Activated T-cell treated with anti-CD3 and anti-CD28 coated beads, Interleukin-2, amount 50 U/mL, for 1 hour (primary cell): ENCODE results near the gene AMOTL2.

ENCODE experiments used
- DNase-seq: peaks from one replicate; pipeline ENCODE4 v3.0.0-alpha.2; 2020

Gene AMOTL2

DNA sequence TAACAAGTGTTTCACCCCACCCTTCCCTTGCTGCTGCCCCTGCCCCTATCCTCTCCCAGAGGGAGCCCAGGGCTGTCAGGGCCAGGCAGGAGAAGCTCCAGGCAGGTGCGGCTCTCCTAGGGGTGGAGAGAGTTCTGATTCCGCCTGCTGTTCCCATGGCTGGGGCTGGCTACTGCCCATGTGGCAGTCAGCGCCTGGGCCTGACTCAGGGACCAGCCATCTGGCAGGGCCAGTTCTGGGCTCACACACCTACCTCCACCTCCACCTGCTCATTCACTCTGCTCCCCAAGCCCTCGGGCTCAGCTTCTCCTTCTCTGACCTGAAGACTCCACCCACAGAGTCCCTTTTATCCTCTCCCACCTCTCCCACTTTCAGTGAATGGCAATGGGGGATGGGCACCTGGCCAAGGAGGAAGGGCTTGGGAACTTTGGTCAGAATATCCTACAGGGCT lies 23.4 kb downstream of the AMOTL2 start:
- no peak for DNase-seq

DNA sequence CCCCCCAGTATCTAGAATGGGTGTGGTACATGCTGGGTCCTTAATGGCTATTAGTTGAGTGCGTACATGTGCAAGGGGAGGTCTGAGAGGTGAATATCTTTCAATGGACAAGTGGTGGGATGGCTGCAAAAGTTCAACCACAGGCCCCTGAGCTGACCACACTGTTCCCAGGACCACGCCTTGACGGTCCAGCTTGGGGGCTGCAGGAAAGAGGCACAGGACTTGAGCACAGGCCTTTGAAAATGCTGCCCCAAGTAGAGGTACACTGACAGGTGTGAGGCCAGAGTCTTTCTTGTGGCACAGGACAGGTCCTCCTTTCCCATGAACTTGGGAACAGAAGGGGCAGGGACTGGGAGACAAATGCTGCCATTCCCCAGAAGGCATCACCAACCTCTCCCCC lies 24.0 kb downstream of the AMOTL2 start:
- no peak for DNase-seq

DNA sequence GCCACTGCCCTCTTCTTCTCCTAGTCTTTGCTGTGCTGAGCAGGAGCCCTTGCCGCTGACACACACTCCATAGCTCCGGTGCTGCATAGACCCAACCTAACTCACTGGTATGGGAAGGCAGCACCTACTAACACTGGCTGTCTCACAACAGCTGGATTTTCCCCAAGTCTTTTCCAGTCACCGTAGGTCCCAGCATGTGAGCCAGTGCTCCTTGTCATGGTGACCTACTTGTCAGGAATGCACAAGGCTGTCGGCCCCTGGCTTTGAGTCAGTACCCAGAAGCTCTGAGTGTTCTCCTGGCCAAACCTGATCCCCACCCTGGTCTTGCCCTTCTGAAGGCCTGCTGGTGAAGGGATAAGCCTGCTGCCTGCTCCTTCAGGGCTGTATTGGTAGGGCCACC lies 25.7 kb downstream of the AMOTL2 start:
- no peak for DNase-seq

DNA sequence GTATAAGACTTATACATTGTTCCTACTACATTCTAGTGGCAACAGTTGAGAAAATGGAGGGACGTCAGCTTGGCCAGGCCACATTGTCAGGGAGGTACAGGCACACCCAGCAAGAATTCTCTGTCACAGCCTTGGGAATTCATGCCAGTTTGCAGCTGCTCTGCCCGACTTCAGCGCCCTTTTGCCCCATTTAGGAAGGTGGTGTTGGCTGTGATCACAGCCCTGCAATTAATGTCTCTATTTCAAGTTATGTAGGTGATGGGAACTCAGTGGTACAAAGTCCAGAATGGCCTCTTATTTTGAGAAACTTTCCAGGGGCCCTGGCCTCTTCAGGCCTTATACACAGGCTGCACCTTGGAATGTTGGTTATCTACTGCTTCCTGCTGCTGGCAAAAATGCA lies 26.7 kb downstream of the AMOTL2 start:
- no peak for DNase-seq

- no peak for DNase-seq
Measured at GRCh38 chr3:134346744-134347143, 27.5 kb downstream of the AMOTL2 start.

DNA sequence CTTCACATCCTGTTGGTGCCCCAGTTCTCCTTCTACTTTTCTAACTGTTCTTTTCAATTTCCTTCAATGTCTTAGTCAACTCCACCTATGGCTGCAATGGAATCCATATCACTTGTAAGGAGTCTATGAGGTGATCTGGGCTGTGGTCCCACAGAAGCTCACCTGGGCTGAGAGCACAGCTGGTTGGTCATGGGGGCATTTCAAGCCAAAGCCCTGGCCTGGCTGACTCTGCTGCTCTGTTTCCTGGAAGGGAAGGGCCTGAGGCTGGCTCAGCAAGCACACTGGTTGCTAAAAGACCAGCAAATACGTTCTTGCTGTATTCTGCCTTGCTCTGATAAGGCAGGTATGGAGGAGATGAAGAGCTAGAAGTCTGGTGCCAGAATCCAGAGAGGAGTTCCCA lies 29.0 kb downstream of the AMOTL2 start:
- DNase-seq: no peak

- DNase-seq: no peak
Measured at GRCh38 chr3:134344560-134344959, 29.7 kb downstream of the AMOTL2 start.

- DNase-seq: no peak
Measured at GRCh38 chr3:134342259-134342658, 32.0 kb downstream of the AMOTL2 start.

DNA sequence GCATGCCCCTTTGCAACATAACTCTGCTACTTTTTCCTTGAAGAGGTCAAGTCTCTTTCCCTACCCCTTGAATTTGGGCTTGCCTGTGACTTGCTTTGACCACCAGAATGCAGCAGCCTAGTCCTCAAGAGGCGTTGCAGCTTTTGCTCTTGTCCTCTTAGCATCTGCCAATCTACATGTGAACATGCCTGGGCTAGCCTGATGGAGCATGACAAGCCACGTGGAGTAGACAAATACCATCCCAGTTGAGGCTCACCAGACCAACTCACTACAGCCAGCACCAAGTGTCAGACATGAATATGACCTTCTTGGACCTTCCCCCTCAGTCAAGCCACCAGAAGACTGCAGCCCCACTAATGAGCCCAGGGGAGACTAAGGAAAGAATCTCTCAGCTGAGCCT lies 32.9 kb downstream of the AMOTL2 start:
- no peak for DNase-seq

GRCh38 chr3:134340982-134341365 lies 33.3 kb downstream of the AMOTL2 start:
- no peak for DNase-seq

- DNase-seq: no peak
Measured at GRCh38 chr3:134340362-134340981, 33.8 kb downstream of the AMOTL2 start.

- no peak for DNase-seq
Measured at GRCh38 chr3:134339913-134340312, 34.3 kb downstream of the AMOTL2 start.

DNA sequence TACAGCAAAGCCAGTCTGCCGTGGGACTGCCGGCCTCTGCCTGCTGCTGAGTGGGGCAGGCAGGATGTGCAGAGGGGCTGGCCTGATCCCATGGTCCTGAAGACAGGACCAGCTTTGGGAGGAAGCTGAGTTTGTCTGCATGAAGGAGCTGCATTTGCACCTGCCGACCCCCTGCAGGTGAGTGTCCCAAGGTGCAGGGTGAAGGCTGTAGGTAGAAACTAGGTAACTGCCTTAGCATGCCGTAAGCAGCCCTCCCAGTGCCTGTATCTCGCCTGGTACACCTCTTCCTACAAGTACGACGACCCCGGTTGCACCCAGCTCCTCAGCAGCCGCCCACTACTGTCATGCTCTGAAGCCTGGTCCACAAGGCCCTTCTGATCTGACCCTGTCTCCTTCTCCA lies 34.9 kb downstream of the AMOTL2 start:
- no peak for DNase-seq

- no peak for DNase-seq
Measured at GRCh38 chr3:134338516-134339261, 35.6 kb downstream of the AMOTL2 start.

GRCh38 chr3:134338201-134338512 lies 36.1 kb downstream of the AMOTL2 start:
- DNase-seq: no peak

- DNase-seq: no peak
Measured at GRCh38 chr3:134337511-134338200, 36.6 kb downstream of the AMOTL2 start.

DNA sequence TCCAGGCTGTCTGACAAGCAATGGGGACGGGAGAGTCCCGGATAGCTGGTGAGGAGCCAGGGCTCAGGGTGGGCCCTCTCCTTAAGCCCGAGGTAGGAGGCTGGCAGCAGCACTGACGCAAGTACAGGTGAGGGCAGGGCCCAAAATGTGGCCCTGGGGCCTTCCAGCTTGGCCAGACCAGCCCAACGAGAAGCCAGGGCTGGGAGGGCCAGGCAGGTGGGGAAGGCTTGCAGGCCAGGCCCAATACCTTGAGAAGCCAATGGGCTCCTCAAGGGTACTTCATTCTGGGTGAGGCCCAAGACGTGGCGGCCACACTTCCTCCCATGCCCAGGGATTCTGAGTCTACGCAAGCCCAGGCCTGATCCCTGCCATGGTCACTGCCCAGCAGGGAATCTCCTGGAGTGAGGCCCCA lies 37.2 kb downstream of the AMOTL2 start:
- no peak for DNase-seq

- no peak for DNase-seq
Measured at GRCh38 chr3:134336587-134336986, 37.7 kb downstream of the AMOTL2 start.

DNA sequence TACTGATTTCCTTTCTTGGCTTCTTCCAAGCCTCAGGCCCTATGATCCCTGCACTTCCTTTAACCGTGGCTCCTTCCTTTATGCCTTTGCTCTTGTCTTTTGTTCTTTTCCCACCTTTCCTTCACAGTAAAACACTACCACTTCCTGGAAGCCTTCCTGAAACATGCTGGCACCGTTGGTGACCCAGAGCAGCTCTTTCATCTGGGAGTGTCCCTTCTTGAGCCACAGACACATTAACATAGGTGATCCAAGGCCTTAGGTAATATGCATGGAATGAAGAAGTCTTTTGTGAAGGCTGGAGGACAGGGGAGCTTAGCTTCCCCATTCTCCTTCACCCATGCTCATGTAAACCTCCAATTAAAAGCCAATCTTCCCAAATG lies 39.4 kb downstream of the AMOTL2 start:
- DNase-seq: no peak

- no peak for DNase-seq
Measured at GRCh38 chr3:134334231-134334900, 39.9 kb downstream of the AMOTL2 start.

GRCh38 chr3:134333522-134334181 lies 40.6 kb downstream of the AMOTL2 start:
- DNase-seq: no peak

DNA sequence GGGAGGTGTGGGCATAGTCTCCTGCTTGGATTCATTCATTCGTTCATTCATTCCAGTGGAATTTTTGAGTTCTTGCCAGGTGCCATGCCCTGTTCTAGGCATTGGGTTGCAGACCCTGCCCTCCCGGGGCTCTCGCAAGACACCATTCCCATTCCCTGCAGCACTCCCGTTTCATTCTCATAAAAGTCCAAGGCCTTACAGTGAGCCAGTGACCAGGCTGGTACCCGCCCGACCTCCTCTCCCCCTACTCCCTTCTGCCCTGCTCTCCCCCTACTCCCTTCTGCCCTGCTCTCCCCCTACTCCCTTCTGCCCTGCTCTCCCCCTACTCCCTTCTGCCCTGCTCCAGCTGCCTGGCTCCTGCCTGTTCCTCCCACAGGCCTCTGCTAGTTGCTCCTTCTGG lies 41.9 kb downstream of the AMOTL2 start:
- no peak for DNase-seq

- no peak for DNase-seq
Measured at GRCh38 chr3:134331811-134332199, 42.4 kb downstream of the AMOTL2 start.
